GM18873 (cell line): ENCODE results near the gene PPP1CA.
"Not testable (repeated sequence)": the region's sequence is repeated elsewhere in the genome, so short reads cannot be mapped to it uniquely, and the experiment has no call there.

Experiments used
- ATAC-seq: cut with Tn5 transposase; IDR thresholded peaks from one replicate; pipeline ENCODE4 v1.9.1; 2021; ENCODE audit warnings: mild to moderate bottlenecking, moderate library complexity, moderate number of reproducible peaks; ENCODE audit not compliant: unreplicated experiment, low FRiP score

Gene PPP1CA

DNA sequence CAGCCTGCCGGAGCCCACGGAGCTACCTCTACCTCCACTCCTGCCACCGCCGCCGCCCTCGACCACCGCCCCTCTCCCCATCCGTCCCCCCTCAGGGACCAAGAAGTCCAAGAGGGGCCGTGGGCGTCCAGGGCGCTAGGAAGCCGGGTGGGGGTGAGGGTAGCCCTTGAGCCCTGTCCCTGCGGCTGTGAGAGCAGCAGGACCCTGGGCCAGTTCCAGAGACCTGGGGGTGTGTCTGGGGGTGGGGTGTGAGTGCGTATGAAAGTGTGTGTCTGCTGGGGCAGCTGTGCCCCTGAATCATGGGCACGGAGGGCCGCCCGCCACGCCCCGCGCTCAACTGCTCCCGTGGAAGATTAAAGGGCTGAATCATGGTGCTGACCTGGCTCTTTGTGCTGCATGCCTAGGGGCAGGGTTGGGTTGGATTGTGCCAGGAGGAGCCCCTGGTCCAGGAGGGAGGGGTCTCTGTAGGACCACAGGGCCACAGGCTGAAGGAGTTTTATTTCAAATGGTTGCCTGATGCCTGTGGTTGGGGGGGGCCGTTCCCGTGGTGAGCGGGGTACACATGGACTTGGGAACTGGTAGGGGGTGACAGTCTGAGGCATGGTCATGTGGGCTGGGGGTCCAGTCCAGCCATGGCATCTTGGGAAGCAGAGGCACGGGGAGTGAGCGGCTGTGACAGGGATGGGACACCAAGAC is 33.5 kb upstream of the PPP1CA start:
- no peak for ATAC-seq

DNA sequence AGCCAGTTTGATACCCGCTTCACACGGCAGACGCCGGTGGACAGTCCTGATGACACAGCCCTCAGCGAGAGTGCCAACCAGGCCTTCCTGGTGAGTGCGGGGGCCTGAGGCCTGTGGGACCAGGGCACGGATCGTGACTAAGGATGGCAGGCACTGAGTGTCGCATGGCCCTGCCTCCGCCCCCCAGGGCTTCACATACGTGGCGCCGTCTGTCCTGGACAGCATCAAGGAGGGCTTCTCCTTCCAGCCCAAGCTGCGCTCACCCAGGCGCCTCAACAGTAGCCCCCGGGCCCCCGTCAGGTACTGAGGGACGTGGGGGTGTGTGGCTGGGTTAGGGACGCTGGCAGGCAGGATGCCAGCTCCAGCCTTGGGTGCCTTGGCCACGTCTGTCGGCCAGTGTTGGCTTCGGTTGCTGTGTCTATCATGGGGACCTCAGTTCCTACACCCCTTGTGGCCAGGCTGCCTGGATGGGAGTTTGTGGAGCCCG is 32.8 kb upstream of the PPP1CA start:
- ATAC-seq: no peak

DNA sequence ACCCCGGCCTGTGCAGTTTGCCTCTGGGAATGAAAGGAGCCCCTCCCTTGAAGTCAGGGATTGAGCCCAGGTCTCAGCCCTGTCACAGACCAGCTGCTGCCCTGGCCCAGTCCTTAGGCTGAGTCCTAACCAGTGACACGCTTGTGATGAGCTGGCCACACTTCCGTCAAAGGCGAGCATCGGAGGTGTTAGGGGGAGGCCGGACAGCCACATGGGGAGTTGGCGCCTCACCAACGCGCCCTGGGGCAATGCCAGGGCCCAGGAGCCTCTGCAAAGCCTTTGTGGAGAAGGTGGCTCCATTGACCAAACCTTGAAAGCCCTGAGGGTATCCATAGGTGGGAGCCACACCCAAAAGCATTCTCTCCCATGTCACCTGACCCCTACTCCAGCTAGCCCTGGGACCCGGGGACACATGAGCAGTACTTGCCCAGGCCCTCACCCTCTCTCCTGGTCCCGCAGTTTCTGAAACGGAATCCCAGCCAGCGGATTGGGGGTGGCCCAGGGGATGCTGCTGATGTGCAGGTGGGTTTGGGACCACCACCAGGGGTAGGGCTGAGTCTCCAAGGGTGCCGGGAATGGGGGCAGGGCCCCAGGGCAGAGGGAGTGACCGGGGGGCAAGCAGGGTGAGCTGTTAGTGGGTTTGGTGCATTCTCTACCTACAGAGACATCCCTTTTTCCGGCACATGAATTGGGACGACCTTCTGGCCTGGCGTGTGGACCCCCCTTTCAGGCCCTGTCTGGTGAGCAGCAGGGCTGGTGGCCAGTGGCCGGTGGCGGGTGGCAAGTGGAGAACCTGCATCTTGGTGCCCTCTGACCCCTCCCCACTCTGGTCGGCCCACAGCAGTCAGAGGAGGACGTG is 32.1 kb upstream of the PPP1CA start:
- no peak for ATAC-seq

DNA sequence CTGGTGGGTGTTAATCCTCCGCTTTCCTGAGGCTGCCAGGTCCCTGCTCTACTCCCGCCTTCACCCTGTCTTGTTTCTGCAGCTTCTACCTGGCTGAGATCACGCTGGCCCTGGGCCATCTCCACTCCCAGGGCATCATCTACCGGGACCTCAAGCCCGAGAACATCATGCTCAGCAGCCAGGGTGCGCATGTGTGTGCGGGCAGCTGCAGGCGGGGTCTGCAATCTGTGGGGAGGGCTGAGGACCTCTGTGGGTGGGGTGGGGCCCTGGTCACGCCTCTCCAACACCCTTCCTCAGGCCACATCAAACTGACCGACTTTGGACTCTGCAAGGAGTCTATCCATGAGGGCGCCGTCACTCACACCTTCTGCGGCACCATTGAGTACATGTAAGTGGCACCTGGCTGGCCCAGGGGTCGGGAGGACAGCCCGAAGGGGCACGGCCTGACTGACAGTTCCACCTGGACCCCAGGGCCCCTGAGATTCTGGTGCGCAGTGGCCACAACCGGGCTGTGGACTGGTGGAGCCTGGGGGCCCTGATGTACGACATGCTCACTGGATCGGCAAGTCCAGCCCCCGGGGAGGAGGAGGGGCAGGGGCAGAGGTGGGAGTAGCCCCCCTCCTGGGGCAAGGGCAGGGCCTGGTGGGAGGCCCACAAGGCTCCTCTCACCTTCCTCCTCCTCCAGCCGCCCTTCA is 31.1 kb upstream of the PPP1CA start:
- no peak for ATAC-seq

DNA sequence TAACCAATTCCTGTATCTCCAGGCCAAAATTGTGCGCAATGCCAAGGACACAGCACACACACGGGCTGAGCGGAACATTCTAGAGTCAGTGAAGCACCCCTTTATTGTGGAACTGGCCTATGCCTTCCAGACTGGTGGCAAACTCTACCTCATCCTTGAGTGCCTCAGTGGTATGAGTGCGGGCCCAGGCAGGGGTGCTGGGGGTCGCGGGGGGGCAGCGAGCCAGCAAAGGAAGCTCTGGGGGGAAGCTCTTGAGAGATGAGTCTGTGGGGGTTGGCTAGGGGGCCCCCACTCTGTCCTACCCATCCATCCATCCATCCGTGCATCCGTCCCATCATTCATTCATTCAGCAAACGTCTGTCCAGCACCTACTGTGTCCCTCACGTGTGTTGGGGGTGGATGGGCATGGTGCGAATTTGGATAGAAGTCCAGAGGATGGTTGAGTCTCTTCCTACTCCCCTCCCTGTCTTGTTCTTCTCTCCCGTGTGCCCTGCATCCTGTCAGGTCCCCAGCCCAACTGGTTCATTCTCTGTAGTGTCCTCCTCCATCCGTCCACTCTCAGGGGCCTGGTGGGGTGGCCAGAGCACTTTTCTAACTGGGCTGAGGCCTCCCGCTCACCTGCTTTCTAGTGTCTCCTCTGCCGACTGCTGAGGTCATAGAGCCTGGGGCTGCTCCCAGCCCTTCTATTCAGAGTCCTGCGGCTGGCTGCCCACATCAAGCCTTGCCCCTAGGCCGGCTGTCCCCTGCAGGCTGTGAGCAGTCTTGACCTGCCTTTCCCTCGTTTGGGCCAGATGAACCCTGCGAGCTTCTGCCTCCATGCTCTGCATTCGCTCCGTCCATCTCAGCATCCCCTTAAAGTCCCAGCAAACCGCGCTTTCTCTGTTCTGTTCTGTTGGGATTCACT is 29.9 kb upstream of the PPP1CA start:
- ATAC-seq: no peak

DNA sequence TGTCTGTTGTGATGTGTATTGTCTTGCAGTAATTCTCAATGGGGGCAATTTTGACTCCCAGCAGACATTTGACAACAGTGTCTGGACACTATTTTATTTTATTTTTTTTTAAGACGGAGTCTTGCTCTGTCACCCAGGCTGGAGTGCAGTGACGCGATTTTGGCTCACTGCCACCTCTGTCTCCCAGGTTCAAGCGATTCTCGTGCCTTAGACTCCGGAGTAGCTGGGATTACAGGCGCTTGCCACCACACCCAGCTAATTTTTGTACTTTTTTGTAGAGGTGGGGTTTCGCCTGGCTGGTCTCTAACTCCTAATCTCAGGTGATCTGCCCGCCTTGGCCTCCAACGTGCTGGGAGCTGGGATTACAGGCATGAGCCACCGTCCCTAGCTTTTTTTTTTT is 28.1 kb upstream of the PPP1CA start:
- ATAC-seq: no peak

DNA sequence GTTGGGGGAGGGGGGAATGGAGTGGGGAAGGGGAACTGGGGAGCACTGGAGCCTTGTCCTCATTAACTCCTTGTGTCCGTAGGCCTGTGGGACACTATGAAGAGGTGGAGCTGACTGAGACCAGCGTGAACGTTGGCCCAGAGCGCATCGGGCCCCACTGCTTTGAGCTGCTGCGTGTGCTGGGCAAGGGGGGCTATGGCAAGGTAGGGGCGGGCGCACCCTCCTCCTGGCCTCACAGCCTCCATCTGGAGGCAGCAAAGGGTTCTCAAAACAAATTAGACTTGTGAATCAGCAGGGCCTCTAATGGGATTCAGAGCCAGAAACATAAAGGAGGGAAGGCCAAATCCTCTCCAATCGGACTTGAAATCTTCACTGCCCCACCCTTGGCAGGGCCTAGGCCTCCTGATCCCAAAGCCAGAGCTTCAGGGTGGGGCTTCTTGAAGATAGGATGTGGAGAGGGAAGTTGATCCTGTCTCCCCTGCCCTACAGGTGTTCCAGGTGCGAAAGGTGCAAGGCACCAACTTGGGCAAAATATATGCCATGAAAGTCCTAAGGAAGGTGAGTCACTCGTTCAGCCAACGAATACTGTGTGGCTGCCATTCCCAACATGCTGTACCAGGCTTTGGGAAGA is 27.5 kb upstream of the PPP1CA start:
- ATAC-seq: no peak

DNA sequence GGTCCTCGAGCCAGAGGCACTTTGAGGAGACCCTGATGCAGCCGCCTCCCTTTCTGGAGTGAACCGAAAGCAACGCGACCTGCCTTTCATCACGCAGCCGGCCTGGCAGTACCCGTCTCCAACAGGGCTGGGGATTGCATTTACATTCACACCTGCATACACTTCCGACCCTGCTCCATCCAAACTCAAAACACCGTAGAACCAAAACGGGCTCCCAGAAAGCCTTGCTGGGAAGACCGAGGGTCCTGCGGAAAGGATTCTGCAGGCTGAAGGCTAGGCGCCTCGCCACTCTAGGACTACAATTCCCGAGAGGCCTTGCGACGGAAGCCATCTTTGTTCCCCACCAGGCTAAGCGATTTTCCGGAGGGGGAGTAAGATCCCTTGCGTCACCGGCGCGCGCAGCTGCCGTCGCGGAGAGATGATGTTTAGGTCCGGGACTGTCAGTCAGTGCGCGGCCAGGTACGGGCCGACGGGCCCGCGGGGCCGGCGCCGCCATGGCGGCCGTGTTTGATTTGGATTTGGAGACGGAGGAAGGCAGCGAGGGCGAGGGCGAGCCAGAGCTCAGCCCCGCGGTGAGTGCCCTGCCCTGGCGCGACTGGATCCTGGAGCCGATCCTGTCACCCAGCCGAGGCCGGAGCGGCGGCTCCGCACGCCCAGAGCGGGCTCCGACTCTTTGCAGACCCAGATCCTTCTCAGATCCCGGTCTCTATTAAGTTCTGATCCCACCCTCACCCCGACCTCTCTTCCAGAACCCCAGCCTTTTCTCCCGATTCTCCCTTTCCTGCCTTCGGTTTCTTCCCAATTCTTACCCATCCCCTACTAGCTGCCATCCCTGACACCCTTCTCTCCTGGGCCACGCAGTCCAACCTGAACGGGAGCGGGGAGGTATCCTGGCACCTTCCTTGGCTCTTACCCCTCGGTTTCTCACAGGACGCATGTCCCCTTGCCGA is 26.7 kb upstream of the PPP1CA start, which contains the start of gene RPS6KB2:
RPS6KB2 (plus strand) TSS at position 443 of the 950 bp plus-strand sequence; CDS start at position 495, 52 bp downstream.
- ATAC-seq: peak; percentile 71

DNA sequence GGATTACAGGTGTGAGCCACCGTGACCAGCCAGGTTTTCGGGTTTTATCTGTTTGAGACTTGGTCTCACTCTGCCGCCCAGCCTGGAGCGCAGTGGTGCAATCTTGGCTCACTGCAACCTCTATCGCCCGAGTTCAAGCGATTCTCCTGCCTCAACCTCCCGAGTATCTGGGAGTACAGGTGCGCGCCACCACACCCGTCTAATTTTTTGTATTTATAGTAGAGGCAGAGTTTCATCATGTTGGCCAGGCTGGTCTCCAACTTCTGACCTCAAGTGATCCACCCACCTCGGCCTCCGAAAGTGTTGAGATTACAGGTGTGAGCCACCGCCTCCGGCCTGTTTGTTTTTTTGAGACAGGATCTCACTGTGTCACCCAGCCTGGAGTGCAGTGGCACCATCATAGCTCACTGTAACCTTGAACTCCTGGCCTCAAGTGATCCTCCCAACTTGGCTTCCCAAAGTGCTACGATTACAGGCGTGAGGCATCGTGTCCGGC is 25.8 kb upstream of the PPP1CA start:
- not testable (repeated sequence) for ATAC-seq

DNA sequence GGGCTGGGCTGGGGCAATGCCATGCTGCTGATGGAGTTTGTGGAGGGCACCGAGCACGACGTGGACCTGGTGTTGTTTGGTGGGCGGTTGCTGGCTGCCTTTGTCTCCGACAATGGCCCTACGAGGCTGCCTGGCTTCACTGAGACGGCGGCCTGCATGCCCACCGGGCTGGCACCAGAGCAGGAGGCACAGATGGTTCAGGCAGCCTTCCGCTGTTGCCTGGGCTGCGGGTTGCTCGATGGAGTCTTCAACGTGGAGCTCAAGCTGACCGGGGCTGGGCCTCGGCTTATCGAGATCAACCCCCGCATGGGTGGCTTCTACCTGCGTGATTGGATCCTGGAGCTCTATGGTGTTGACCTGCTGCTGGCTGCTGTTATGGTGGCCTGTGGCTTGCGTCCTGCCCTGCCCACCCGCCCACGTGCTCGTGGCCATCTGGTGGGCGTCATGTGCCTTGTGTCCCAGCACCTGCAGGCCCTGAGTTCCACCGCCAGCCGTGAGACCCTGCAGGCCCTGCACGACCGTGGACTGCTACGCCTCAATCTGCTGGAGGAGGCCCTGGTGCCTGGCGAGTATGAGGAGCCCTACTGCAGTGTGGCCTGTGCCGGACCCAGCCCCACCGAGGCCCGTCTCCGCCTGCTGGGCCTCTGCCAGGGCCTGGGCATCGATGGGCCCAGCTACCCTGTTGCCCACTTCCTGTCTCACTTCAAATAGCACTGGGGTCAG is 22.4 kb upstream of the PPP1CA start:
- ATAC-seq: no peak

DNA sequence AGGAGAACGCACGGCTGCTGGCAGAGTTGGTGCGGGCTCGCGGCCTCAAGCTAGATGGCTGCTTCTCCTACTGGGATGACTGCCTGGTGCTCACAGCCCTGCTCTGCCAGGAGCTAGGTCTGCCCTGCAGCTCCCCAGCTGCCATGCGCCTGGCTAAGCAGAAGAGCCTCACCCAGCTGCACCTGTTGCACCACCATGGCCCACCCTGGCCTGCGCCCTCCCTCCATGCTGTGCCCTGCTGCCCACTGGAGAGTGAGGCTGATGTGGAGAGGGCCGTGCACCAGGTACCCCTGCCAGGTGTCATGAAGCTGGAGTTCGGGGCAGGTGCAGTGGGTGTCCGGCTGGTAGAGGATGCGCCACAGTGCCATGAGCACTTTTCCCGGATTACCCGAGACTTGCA is 21.8 kb upstream of the PPP1CA start:
- ATAC-seq: no peak

DNA sequence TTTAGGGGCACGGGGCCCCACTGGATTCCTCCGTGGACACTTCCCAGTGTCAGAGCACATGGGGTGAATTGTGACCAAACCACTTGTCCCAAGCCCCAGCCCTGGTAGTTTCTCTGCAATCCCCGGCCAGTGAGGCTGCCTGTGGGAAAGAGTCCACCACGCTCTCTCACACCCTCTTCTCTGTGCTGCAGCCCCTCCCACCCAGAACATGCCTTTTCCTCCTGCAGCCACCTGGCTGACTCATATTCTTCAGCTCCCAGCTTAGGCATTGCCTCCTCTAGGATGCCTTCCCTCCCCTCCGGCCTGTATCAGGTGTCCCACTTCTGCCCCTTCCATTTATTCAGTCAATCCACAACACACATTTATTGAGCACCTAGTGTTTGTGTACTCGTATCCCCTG is 21.2 kb upstream of the PPP1CA start:
- ATAC-seq: no peak

DNA sequence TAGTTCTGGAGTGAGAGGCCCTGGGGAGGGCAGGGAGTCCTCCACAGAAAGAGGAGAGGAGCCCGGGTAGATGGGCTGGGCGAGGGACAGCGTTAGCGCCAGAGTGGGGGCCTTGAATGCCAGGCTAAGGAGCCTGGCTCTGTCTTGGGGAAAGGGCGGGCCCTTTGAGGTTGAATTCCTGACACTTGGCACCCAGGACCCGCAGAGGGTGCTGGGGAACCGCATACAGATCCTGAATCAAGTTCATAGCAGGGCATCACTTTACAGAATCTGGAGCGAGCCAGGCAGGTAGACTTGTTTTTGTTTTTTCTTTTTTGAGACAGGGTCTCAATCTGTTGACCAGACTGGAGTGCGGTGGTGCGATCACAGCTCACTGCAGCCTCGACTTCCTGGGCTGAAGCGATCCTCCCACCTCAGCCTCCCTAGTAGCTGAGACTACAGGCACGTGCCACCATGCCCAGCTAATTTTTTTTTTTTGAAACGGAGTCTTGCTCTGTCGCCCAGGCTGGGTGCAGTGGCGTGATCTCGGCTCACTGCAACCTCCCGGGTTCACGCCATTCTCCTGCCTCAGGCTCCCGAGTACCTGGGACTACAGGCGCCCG is 19.9 kb upstream of the PPP1CA start:
- no peak for ATAC-seq

DNA sequence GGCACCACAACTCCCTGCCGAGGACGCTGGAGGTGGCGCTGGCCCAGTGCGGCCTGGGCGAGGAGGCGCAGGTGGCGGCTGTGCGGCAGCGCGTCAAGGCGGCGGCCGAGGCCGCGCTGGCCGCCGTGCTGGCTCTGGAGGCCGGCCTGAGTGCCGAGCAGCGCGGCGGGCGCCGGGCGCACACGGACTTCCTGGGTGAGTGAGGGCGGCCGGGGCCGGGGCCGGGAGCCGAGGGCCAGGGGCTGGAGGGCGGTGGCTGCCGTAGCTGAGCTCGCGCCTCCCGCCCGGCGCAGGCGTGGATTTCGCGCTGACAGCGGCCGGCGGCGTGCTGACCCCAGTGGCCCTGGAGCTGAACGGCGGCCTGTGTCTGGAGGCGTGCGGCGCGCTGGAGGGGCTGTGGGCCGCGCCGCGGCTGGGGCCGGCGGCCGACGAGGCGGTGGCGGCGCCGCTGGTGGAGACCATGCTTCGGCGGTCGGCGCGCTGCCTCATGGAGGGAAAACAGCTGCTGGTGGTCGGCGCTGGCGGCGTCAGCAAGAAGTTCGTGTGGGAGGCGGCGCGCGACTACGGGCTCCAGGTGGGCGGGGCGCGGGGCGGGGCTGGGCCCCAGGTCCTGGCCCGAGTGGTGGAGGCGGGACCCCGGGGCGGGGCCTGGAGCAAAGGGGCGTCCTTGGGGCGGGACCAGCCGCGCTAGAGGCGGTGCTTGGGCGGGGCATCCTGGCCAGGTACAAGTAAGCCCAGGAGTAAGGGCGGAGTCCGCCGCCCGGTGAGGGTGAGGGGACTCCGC is 19.2 kb upstream of the PPP1CA start:
- peak; percentile 62 for ATAC-seq

DNA sequence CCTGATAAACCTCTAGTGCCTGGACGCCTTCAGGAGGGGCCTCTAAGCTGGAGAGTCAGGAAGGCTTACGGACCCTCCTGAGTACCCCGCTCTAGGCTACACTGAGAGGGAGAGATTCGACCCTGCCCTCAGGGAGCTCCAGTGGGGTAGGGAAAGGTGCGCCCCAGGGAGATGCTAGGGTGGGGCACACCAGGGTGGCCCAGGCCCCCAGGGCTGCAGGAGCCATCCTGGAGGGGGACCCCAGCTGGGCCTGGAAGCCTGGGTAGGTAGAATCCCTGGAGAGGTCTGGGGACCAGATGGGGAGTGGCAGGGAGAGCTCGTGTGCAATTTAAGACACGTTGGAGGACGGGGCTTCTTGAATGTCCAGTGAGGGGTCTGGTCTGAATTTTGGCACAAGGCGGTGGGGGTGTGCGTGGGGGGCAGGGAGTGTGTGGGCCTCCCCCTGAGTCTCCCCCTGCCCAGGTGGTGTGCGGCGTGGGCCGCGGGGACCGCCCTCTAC is 18.5 kb upstream of the PPP1CA start:
- no peak for ATAC-seq

DNA sequence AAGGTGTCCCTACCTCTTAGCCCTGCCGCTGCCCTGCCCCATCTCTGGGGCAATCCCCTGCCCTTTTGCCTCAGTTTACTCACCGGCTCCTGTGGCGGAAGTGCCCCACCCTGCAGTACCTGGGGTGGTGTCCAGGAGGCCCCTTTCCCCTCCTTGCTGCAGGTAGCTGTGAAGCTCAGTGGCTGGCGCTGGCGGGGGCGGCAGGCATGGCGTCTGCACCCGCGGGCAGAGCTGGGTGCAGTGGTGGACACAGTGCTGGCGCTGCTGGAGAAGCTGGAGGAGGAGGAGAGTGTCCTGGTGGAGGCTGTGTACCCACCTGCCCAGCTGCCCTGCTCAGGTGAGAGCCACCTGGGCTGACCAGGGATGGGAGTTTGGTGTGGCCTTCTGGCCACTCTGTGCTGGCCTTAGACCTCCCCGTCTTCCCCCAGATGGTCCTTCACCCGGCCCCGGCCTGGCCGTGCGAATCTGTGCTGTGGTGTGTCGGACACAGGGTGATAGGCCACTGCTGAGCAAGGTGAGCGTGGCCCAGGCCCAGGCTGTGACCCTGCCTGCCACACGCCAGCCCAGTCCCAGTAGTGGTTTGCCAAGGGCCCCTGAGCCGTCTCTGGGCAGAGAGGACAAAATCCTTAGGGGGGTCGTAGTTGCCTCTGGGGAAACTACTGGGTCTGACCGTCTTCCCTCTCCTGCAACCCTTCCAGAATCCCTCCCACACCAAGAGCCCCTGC is 17.8 kb upstream of the PPP1CA start:
- ATAC-seq: no peak
